ENCODE measurements around the gene FCHSD1.

The FCHSD1 gene

GRCh38 chr5:141650851-141651727 lies at the start of gene FCHSD1:
FCHSD1 (minus strand) TSS chr5:141651418; CDS start chr5:141651368, 50 bp downstream.
- DNase-seq (ENCODE audit: low read depth in 2 of 3, low spot score in 2 of 3) = peak; percentile 73 to 87 (median 84)

GRCh38 chr5:141697586-141697985 lies 46.4 kb upstream of the FCHSD1 start:
- DNase-seq (ENCODE audit: low read depth in 2 of 3, low spot score in 2 of 3) = no peak

- no peak for DNase-seq (ENCODE audit: low read depth in 2 of 3, low spot score in 2 of 3)
Measured at GRCh38 chr5:141696431-141696830, 45.2 kb upstream of the FCHSD1 start.

GRCh38 chr5:141695627-141696215 lies 44.5 kb upstream of the FCHSD1 start:
- DNase-seq (ENCODE audit: low read depth in 2 of 3, low spot score in 2 of 3) = no peak

- DNase-seq (ENCODE audit: low read depth in 2 of 3, low spot score in 2 of 3) = no peak
Measured at GRCh38 chr5:141694479-141694878, 43.3 kb upstream of the FCHSD1 start.

- peak in 2 of 3 experiments; percentile 35 to 53 for DNase-seq (ENCODE audit: low read depth in 2 of 3, low spot score in 2 of 3)
Measured at GRCh38 chr5:141692919-141693725, 41.9 kb upstream of the FCHSD1 start.

- no peak for DNase-seq (ENCODE audit: low read depth in 2 of 3, low spot score in 2 of 3)
Measured at GRCh38 chr5:141692533-141692888, 41.3 kb upstream of the FCHSD1 start.

- peak; percentile 68 to 92 (median 80) for DNase-seq (ENCODE audit: low read depth in 2 of 3, low spot score in 2 of 3)
Measured at GRCh38 chr5:141691867-141692532, 40.8 kb upstream of the FCHSD1 start.

GRCh38 chr5:141691286-141691866 lies 40.2 kb upstream of the FCHSD1 start:
- no peak for DNase-seq (ENCODE audit: low read depth in 2 of 3, low spot score in 2 of 3)

- no peak for DNase-seq (ENCODE audit: low read depth in 2 of 3, low spot score in 2 of 3)
Measured at GRCh38 chr5:141686648-141687416, 35.6 kb upstream of the FCHSD1 start.

GRCh38 chr5:141685591-141685990 lies 34.4 kb upstream of the FCHSD1 start:
- DNase-seq (ENCODE audit: low read depth in 2 of 3, low spot score in 2 of 3) = no peak

- no peak for DNase-seq (ENCODE audit: low read depth in 2 of 3, low spot score in 2 of 3)
Measured at GRCh38 chr5:141683596-141684141, 32.5 kb upstream of the FCHSD1 start.

GRCh38 chr5:141681695-141682641 lies 30.8 kb upstream of the FCHSD1 start, which contains the start of gene ARAP3:
ARAP3 (minus strand) TSS chr5:141682230; CDS start chr5:141680486, 1,744 bp downstream.
- no peak for DNase-seq (ENCODE audit: low read depth in 2 of 3, low spot score in 2 of 3)

- DNase-seq (ENCODE audit: low read depth in 2 of 3, low spot score in 2 of 3) = no peak
Measured at GRCh38 chr5:141681295-141681694, 30.1 kb upstream of the FCHSD1 start.

- DNase-seq (ENCODE audit: low read depth in 2 of 3, low spot score in 2 of 3) = no peak
Measured at GRCh38 chr5:141680751-141681201, 29.6 kb upstream of the FCHSD1 start.

- no peak for DNase-seq (ENCODE audit: low read depth in 2 of 3, low spot score in 2 of 3)
Measured at GRCh38 chr5:141680178-141680577, 29.0 kb upstream of the FCHSD1 start.

- DNase-seq (ENCODE audit: low read depth in 2 of 3, low spot score in 2 of 3) = no peak
Measured at GRCh38 chr5:141677415-141677814, 26.2 kb upstream of the FCHSD1 start.

- no peak for DNase-seq (ENCODE audit: low read depth in 2 of 3, low spot score in 2 of 3)
Measured at GRCh38 chr5:141675672-141676071, 24.5 kb upstream of the FCHSD1 start.

Measured in activated CD8-positive, alpha-beta memory T cell treated with anti-CD3 and anti-CD28 coated beads for 48 hours (primary cell).